IMR-90 (cell line): ENCODE results near the gene TGFBR1. TPM values are rescaled to one million over a fixed set of nuclear protein-coding genes. Genes with fewer than 3 reads are reported as not detected.

Source experiments
- ATAC-seq: fragments of 200-7000 bp; cut with Tn5 transposase; 2 replicates; pipeline ENCODE4 v1.9.1; 2020; ENCODE audit warnings: low read depth, mild to moderate bottlenecking, moderate library complexity
- BruUV-seq: library from RNA; stranded (reverse); fragments of 400-500 nt; replicated peaks from 2 replicates; lab custom pipeline; 2021; lab: Mats Ljungman, UMichigan
- CTCF ChIA-PET: fragments of 300-600 bp; formaldehyde crosslinking; extraction: SDS; loops from one replicate; lab custom pipeline; 2021; ENCODE audit warnings: antibody characterized with exemption; lab: Yijun Ruan, JAX
- POLR2A ChIA-PET: fragments of 300-600 bp; sonication (Branson Sonifier 250); formaldehyde crosslinking; loops from one replicate; lab custom pipeline; 2022; ENCODE audit warnings: antibody characterized with exemption; ENCODE audit not compliant: unreplicated experiment; lab: Charles Lee
- DNase-seq: peaks from one replicate; pipeline ENCODE4 v3.0.0; 2013
- H2AFZ ChIP-seq: replicated peaks from 2 replicates; pipeline ENCODE3; 2013; ENCODE audit warnings: low read length, mild to moderate bottlenecking; ENCODE audit not compliant: poor library complexity
- H2AK5ac ChIP-seq: 2 replicates; pipeline ENCODE4 v1.6.1; 2013; ENCODE audit warnings: low read depth, low read length, inconsistent platforms
- H2AK9ac ChIP-seq: replicated peaks from 2 replicates; pipeline ENCODE3; 2013; ENCODE audit warnings: mild to moderate bottlenecking, low read depth, low read length, moderate library complexity; ENCODE audit not compliant: poor library complexity
- H2BK120ac ChIP-seq: 2 replicates; pipeline ENCODE4 v1.6.1; 2013; ENCODE audit warnings: low read depth, low read length, inconsistent platforms
- H2BK15ac ChIP-seq: 3 replicates; pipeline ENCODE4 v1.6.1; 2013; ENCODE audit warnings: low read depth, low read length, inconsistent platforms
- H2BK20ac ChIP-seq: 2 replicates; pipeline ENCODE4 v1.6.1; 2013; ENCODE audit warnings: low read depth, mild to moderate bottlenecking, inconsistent platforms, low read length, moderate library complexity
- H2BK5ac ChIP-seq: 2 replicates; pipeline ENCODE4 v1.6.1; 2013; ENCODE audit warnings: mild to moderate bottlenecking, low read depth, low read length, inconsistent platforms; ENCODE audit not compliant: poor library complexity, severe bottlenecking
- H3K14ac ChIP-seq: replicated peaks from 2 replicates; pipeline ENCODE4 v1.6.1; 2013; ENCODE audit warnings: low read depth, low read length, inconsistent platforms
- H3K18ac ChIP-seq: 2 replicates; pipeline ENCODE4 v1.6.1; 2013; ENCODE audit warnings: low read depth, low read length, control low read depth
- H3K23ac ChIP-seq: 2 replicates; pipeline ENCODE4 v1.6.1; 2013; ENCODE audit warnings: low read depth, low read length, inconsistent platforms
- H3K27ac ChIP-seq: 2 replicates; pipeline ENCODE4 v1.5.1; 2013; ENCODE audit warnings: mild to moderate bottlenecking, control low read depth, low read length; ENCODE audit not compliant: insufficient read depth
- H3K27me3 ChIP-seq: 2 replicates; pipeline ENCODE4 v1.6.1; 2013; ENCODE audit warnings: low read length; ENCODE audit not compliant: control insufficient read depth, insufficient read depth
- H3K36me3 ChIP-seq: 2 replicates; pipeline ENCODE4 v1.6.1; 2013; ENCODE audit warnings: low read length, mixed read lengths; ENCODE audit not compliant: control insufficient read depth, insufficient read depth
- H3K4ac ChIP-seq: 2 replicates; pipeline ENCODE4 v1.6.1; 2013; ENCODE audit warnings: low read depth, low read length, inconsistent platforms
- H3K4me1 ChIP-seq: 2 replicates; pipeline ENCODE4 v1.6.1; 2013; ENCODE audit warnings: low read length, mixed read lengths; ENCODE audit not compliant: control insufficient read depth, insufficient read depth
- H3K4me2 ChIP-seq: 2 replicates; pipeline ENCODE4 v1.6.1; 2013; ENCODE audit warnings: low read depth, mild to moderate bottlenecking, control low read depth, low read length, moderate library complexity
- H3K4me3 ChIP-seq: 2 replicates; pipeline ENCODE4 v1.5.1; 2013; ENCODE audit warnings: low read depth, mild to moderate bottlenecking, control low read depth, low read length, moderate library complexity; ENCODE audit not compliant: insufficient read depth
- H3K56ac ChIP-seq: 2 replicates; pipeline ENCODE4 v1.6.1; 2013; ENCODE audit warnings: low read length, inconsistent platforms; ENCODE audit not compliant: insufficient read depth; ENCODE audit errors: extremely low read depth
- H3K79me1 ChIP-seq, 2 experiments: 2 replicates each; pipeline ENCODE4 v1.6.1; 2013; ENCODE audit warnings: low read length in 2 of 2, inconsistent platforms in 1 of 2, low read depth in 1 of 2
- H3K9ac ChIP-seq: 2 replicates; pipeline ENCODE4 v1.6.1; 2013; ENCODE audit warnings: low read depth, low read length, control low read depth
- H3K9me1 ChIP-seq: 2 replicates; pipeline ENCODE4 v1.6.1; 2013; ENCODE audit warnings: low read length, inconsistent platforms; ENCODE audit not compliant: insufficient read depth
- H3K9me3 ChIP-seq: 2 replicates; pipeline ENCODE4 v1.6.1; 2013; ENCODE audit warnings: low read length; ENCODE audit not compliant: control insufficient read depth, insufficient read depth
- H4K20me1 ChIP-seq: 2 replicates; pipeline ENCODE4 v1.6.1; 2013; ENCODE audit warnings: low read length, inconsistent platforms; ENCODE audit not compliant: insufficient read depth
- H4K5ac ChIP-seq: 2 replicates; pipeline ENCODE4 v1.6.1; 2013; ENCODE audit warnings: mild to moderate bottlenecking, low read depth, low read length, control low read depth
- H4K8ac ChIP-seq, 2 experiments: 2 replicates each; pipeline ENCODE4 v1.6.1; 2013; ENCODE audit warnings: low read depth in 2 of 2, low read length in 2 of 2, control low read depth in 1 of 2, inconsistent platforms in 1 of 2
- H4K91ac ChIP-seq: 2 replicates; pipeline ENCODE4 v1.6.1; 2013; ENCODE audit warnings: low read depth, low read length, inconsistent platforms; ENCODE audit not compliant: insufficient read depth
- CEBPB ChIP-seq: IDR thresholded peaks from 2 replicates; pipeline ENCODE4 v1.6.1; 2012; ENCODE audit warnings: low read depth, low read length, improper control_type of control experiment
- CHD1 ChIP-seq: IDR thresholded peaks from 2 replicates; pipeline ENCODE4 v1.6.1; 2012; ENCODE audit warnings: low read depth, low read length, improper control_type of control experiment
- FOS ChIP-seq: fragments of 150-350 bp; IDR thresholded peaks from 2 replicates; pipeline ENCODE4 v1.6.1; 2016; ENCODE audit warnings: low read depth, low read length
- POLR2A ChIP-seq: IDR thresholded peaks from 2 replicates; pipeline ENCODE4 v1.6.1; 2012; ENCODE audit warnings: mild to moderate bottlenecking, low read depth, low read length
- SMC3 ChIP-seq: fragments of 150-350 bp; IDR thresholded peaks from 2 replicates; pipeline ENCODE4 v1.6.1; 2016; ENCODE audit warnings: low read depth, mild to moderate bottlenecking, antibody characterized with exemption, low read length, moderate library complexity
- WGBS, 2 experiments: methylation state at CpG; one replicate each; pipeline versions ENCODE4 v1.1.5 to v1.1.7; 2013; ENCODE audit warnings: missing lambda C conversion rate in 2 of 2; ENCODE audit not compliant: insufficient read length in 1 of 2; ENCODE audit errors: extremely low coverage in 2 of 2; 5-methylcytosine and 5-hydroxymethylcytosine counted together
- dilution Hi-C: fragments of 300-500 bp; cut with HindIII; formaldehyde crosslinking; loops from one replicate; pipeline ENCODE4 v1.14.3; 2018; ENCODE audit warnings: low sequenced_read_pairs; ENCODE audit not compliant: unreplicated experiment
- in situ Hi-C: fragments of 300-500 bp; cut with MboI; formaldehyde crosslinking; loops from 3 replicates; pipeline ENCODE4 v1.14.3; 2019; ENCODE audit warnings: low sequenced_read_pairs, inconsistent platforms, mixed read lengths
- intact Hi-C: fragments of 100-400 bp; cut with micrococcal nuclease; formaldehyde crosslinking; loops from 2 replicates; pipeline ENCODE4 v1.10.0; 2022
- polyA plus RNA-seq, 3 experiments: library from polyadenylated mRNA; depleted of rRNA; stranded (reverse); fragments of >200 nt; gene quantifications; 2 replicates each; pipeline ENCODE4 v1.2.3, GENCODE V29; 2012; ENCODE audit warnings: low replicate concordance in 1 of 3
- total RNA-seq: library from RNA; depleted of rRNA; stranded (reverse); fragments of >200 nt; gene quantifications from 2 replicates; pipeline ENCODE4 v1.2.3, GENCODE V29; 2012

TGFBR1 gene
- total and polyA plus RNA-seq, 2 of the 4 experiments (the other 2 are of a cell fraction), result 15.1 to 75.3 TPM

GRCh38 chr9:99085949-99086948, 18.7 kb upstream of the TGFBR1 start:
- BruUV-seq, result no TSS peak

More at GRCh38 chr9:99085949-99086948, 18.7 kb upstream of the TGFBR1 start:
- Histone ChIP-seq H3K56ac (peak overlapping the region; percentile 1; the same call in 1 of the 2 replicates), H3K4me1 (peaks cover 12% of the 10 kb centered on the region), H2BK20ac (peak overlapping the region; percentile 86), H2AK9ac (peak overlapping the region; percentile 66), H3K79me1 (no peaks in the 10 kb centered on the region), H3K27me3 (peaks cover 5% of the 10 kb centered on the region; the same call in 1 of the 2 replicates), H3K18ac (peak overlapping the region; percentile 69; the same call in 1 of the 2 replicates), H3K4me3 (no peak overlapping the region), H4K20me1 (no peaks in the 10 kb centered on the region), H3K9me1 (peaks cover 12% of the 10 kb centered on the region), H3K9ac (no peak overlapping the region), H3K4ac (peak overlapping the region; percentile 80), H4K5ac (peak overlapping the region; percentile 31), H3K9me3 (peaks cover 4% of the 10 kb centered on the region), H4K91ac (peak overlapping the region; percentile 69), H3K4me2 (peak overlapping the region; percentile 48; the same call in 1 of the 2 replicates), H3K27ac (no peak overlapping the region), H4K8ac (peak overlapping the region in 1 of 2 experiments; percentile 84; a peak in 2 of 4 replicates), H2BK15ac (peak overlapping the region; percentile 49), H3K14ac (peak overlapping the region; percentile 66), H2AK5ac (peak overlapping the region; percentile 72; the same call in 1 of the 2 replicates), H2BK5ac (peak overlapping the region; percentile 80), H3K36me3 (no peaks in the 10 kb centered on the region), H2BK120ac (peak overlapping the region; percentile 93), H2AFZ (peak overlapping the region; percentile 38), H3K23ac (peak overlapping the region; percentile 75)
- CTCF ChIA-PET, result interaction anchor here (0.6 to 0.9 kb wide), 3 partner anchors 10 to 1039 kb away, joined by 3 read pairs; no protein-coding TSS in a partner anchor
- no CpG with 5 or more reads among the region's 12 CpGs for WGBS, 2 experiments
- POLR2A ChIA-PET, result no interaction called here
- DNase-seq (peak; percentile 90), ATAC-seq (peak; percentile 95)
- intact Hi-C loops (loop anchor here (2.0 kb wide), 1 partner anchor 19 kb away; the partner anchor contains the start of gene TGFBR1), dilution Hi-C loops (no loop called here), in situ Hi-C loops (no loop called here)
- TF ChIP-seq CHD1 (no peak), FOS (peak; percentile 50; the same call in 1 of the 2 replicates), SMC3 (no peak), POLR2A (no peak), CEBPB (no peak)
